HL-60 (cell line): ENCODE measurements around the gene PTRHD1.

Experiments
- CTCF ChIP-seq: IDR thresholded peaks from one replicate; pipeline ENCODE4 v1.5.1; 2011; ENCODE audit warnings: low read length, control low read depth, inconsistent platforms; ENCODE audit not compliant: insufficient read depth
- GABPA ChIP-seq: IDR thresholded peaks from 2 replicates; pipeline ENCODE4 v1.6.1; 2012; ENCODE audit warnings: low read depth
- POLR2AphosphoS5 ChIP-seq: IDR thresholded peaks from 2 replicates; pipeline ENCODE4 v1.6.1; 2012; ENCODE audit warnings: low read depth
- SPI1 ChIP-seq: IDR thresholded peaks from 2 replicates; pipeline ENCODE4 v1.6.1; 2012; ENCODE audit warnings: low read depth, mild to moderate bottlenecking, borderline replicate concordance

- TF ChIP-seq POLR2AphosphoS5 (no peak), CTCF (no peak), GABPA (no peak), SPI1 (no peak)
These were observed 36.4 kb downstream of the PTRHD1 start for GRCh38 chr2:24756789-24757188.
